NCI-H2227 (cell line): ENCODE measurements around the gene RTCA.

Experiments
- DNase-seq: peaks from one replicate; lab custom pipeline; 2025; ENCODE audit not compliant: unreplicated experiment; lab: John Stamatoyannopoulos, UW

Gene RTCA

DNA sequence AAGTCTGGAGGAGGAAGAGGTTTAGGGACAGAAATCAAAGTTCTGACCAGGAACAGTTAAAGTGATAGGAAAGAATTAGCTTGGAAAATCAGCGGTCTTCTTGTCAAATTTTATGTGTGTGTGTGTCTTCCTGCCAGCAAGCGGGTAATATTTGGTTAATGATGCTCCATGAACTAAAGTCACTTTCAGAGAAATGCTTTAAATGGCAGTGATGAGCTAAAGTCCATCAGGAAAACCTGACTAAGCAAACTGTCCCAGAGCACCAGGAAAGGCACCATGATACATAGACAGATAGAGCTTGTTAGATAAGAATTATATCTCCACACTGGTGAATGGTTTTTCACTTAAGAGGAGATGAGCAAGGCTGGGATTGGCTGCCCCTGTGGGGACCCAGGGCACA lies 76.3 kb downstream of the RTCA start:
- DNase-seq, result no peak
